ENCODE data around the gene PHF13.

The PHF13 gene

GRCh38 chr1:6667139-6667538 lies 53.6 kb downstream of the PHF13 start:
- Histone ChIP-seq H3K36me3 (ENCODE audit: control insufficient read depth, insufficient read depth, low read length) (peaks cover 7% of the 10 kb centered on the region), H3K4me3 (replicated peaks; ENCODE audit: low read depth, low read length) (no peak overlapping the region), H3K27me3 (replicated peaks; ENCODE audit: control insufficient read depth, insufficient read depth, low read length) (no peaks in the 10 kb centered on the region)
- no peak for DNase-seq (ENCODE audit: extremely low read depth, insufficient read length)
- TF ChIP-seq CTCF (IDR thresholded peaks at IDR 0.05; ENCODE audit: insufficient read depth, low read length, poor library complexity, severe bottlenecking), result no peak

DNA sequence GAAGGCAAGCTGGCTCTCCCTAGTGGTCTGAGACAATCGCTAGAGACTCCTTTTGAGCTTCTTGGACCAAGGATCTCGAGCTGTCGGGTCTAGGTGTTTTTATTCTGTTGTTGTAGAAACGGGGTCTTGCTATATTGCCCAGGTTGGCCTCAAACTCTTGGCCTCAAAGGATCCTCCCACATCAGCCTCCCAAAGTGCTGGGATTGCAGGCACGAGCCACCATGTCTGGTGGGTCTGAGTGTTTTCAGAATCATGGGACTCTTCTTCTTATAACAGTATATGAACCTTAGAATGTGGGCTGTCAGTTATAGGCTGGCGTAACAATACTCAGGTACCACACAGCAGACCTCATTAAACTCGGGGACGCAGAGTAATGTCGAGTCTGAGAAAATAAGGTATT lies 55.0 kb downstream of the PHF13 start:
- Histone ChIP-seq H3K4me3 (replicated peaks; ENCODE audit: low read depth, low read length) (no peak overlapping the region), H3K36me3 (ENCODE audit: control insufficient read depth, insufficient read depth, low read length) (peaks cover 7% of the 10 kb centered on the region), H3K27me3 (replicated peaks; ENCODE audit: control insufficient read depth, insufficient read depth, low read length) (no peaks in the 10 kb centered on the region)
- no peak for DNase-seq (ENCODE audit: extremely low read depth, insufficient read length)
- no peak for TF ChIP-seq CTCF (IDR thresholded peaks at IDR 0.05; ENCODE audit: insufficient read depth, low read length, poor library complexity, severe bottlenecking)

GRCh38 chr1:6672558-6672957 lies 59.0 kb downstream of the PHF13 start:
- Histone ChIP-seq H3K27me3 (replicated peaks; ENCODE audit: control insufficient read depth, insufficient read depth, low read length) (no peaks in the 10 kb centered on the region), H3K36me3 (ENCODE audit: control insufficient read depth, insufficient read depth, low read length) (peaks cover 6% of the 10 kb centered on the region), H3K4me3 (replicated peaks; ENCODE audit: low read depth, low read length) (no peak overlapping the region)
- no peak for DNase-seq (ENCODE audit: extremely low read depth, insufficient read length)
- TF ChIP-seq CTCF (IDR thresholded peaks at IDR 0.05; ENCODE audit: insufficient read depth, low read length, poor library complexity, severe bottlenecking), result no peak
